Measurements from ENCODE around the gene AFAP1L2.

Gene AFAP1L2

DNA sequence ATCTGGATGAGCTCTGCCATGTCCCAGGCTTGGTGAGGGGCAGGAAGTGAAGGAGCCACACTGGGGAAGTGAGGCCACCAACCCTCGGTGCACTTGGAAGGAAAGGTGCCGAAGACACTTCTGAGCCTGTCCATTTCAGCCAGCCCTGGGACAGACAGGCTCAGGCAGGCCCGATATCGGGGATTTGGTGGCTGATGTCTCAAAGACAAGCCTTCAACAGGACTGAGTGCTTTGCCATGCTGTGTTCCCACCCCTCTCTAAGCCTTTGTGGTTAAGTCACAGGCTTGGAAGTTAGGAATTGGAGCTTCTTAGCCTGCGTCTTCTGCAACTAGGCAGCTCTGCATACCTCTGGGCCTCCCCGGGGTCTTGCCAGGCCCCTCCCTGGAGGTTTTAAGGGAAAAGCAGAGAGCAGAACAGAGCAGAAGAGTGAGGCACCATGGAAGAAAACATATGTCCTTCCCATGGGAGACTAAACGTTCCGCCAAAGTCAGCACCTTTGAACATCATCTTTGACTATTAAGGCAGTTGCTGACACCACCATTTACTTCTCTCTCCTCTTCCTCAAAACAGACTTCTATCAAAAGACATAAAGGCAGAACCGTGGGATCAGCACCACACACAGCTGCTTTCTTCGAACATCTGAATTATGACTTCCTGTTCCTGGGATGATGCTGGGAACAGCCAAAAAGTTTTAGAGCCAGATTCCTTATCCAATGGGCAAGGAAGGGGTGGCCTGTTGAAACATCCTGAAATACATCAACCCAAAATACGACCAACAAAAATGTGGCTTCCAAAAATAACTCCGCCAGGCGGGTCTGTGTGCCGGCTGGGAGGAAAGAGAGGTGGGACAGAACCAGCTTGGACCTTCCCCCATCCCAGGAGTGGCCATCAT lies 71.8 kb downstream of the AFAP1L2 start:
- H3K27me3 ChIP-seq (ENCODE audit: low read length) = no peaks in the 10 kb centered on the region
- H4K20me1 ChIP-seq (ENCODE audit: low read depth, low read length) = no peaks in the 10 kb centered on the region
- H3K9ac ChIP-seq (ENCODE audit: low read length) = no peak overlapping the region
- H3K9me3 ChIP-seq (ENCODE audit: insufficient read depth, low read length) = no peaks in the 10 kb centered on the region
- H2AFZ ChIP-seq (ENCODE audit: low read depth, low read length, severe bottlenecking) = no peak overlapping the region
- H3K4me2 ChIP-seq (ENCODE audit: low read depth, low read length, poor library complexity, severe bottlenecking) = no peak overlapping the region
- no peak overlapping the region for H3K27ac ChIP-seq (ENCODE audit: low read depth, low read length)
- H3K36me3 ChIP-seq (ENCODE audit: low read length) = no peaks in the 10 kb centered on the region
- no peaks in the 10 kb centered on the region for H3K9me2 ChIP-seq (replicated peaks; ENCODE audit: insufficient read depth, low read length)
- no peak overlapping the region for H3K4me3 ChIP-seq (ENCODE audit: insufficient read depth, low read length, poor library complexity, severe bottlenecking)
- TF ChIP-seq, protein P1, sequence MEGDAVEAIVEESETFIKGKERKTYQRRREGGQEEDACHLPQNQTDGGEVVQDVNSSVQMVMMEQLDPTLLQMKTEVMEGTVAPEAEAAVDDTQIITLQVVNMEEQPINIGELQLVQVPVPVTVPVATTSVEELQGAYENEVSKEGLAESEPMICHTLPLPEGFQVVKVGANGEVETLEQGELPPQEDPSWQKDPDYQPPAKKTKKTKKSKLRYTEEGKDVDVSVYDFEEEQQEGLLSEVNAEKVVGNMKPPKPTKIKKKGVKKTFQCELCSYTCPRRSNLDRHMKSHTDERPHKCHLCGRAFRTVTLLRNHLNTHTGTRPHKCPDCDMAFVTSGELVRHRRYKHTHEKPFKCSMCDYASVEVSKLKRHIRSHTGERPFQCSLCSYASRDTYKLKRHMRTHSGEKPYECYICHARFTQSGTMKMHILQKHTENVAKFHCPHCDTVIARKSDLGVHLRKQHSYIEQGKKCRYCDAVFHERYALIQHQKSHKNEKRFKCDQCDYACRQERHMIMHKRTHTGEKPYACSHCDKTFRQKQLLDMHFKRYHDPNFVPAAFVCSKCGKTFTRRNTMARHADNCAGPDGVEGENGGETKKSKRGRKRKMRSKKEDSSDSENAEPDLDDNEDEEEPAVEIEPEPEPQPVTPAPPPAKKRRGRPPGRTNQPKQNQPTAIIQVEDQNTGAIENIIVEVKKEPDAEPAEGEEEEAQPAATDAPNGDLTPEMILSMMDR (IDR thresholded peaks at IDR 0.05; ENCODE audit: insufficient read depth, low read length, poor library complexity, severe bottlenecking) = no peak
- no peaks in the 10 kb centered on the region for H3K79me2 ChIP-seq (ENCODE audit: insufficient read depth, low read length)
- H3F3A ChIP-seq (ENCODE audit: insufficient read depth) = no peaks in the 10 kb centered on the region

DNA sequence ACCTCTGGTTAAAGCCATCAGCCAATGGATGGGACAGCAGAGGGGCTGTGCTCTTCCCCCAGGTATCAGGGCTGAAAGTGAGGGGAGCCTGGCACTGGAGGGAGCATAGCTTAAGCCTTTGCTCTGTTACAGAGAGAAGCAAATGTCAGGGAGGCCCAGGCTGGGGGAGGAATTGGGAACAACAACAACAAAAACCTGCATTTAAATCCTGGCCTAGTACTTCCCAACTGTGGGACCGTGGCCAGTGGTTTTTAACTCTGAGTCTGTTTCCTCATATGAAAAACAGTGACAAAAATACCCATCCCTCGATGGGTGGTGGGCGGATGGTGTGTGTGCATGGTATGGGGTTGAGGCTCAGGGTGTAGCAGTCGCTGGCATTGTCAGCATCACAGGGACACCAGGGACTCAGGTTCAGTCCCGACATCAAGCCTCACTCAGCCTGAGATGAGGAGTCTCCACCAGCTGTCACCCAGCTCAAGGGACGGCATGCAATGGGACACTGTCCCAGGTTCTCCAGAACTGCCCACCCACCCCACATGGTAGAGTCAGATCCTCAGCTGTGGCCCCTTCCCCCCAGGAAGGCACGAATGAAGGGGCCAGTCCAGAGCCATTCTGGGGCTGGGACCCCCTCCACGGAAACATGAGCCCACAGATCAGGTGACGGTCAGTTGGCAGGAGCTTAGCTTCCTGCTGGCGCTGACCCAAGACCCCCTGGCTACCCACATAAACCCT lies 74.5 kb downstream of the AFAP1L2 start:
- Histone ChIP-seq H3K27me3 (ENCODE audit: low read length) (no peaks in the 10 kb centered on the region), H3K4me2 (ENCODE audit: low read depth, low read length, poor library complexity, severe bottlenecking) (no peak overlapping the region), H3K79me2 (ENCODE audit: insufficient read depth, low read length) (no peaks in the 10 kb centered on the region), H3K9me3 (ENCODE audit: insufficient read depth, low read length) (no peaks in the 10 kb centered on the region), H2AFZ (ENCODE audit: low read depth, low read length, severe bottlenecking) (no peak overlapping the region), H3K9me2 (replicated peaks; ENCODE audit: insufficient read depth, low read length) (no peaks in the 10 kb centered on the region), H4K20me1 (ENCODE audit: low read depth, low read length) (no peaks in the 10 kb centered on the region), H3F3A (ENCODE audit: insufficient read depth) (no peaks in the 10 kb centered on the region), H3K27ac (ENCODE audit: low read depth, low read length) (no peak overlapping the region), H3K9ac (ENCODE audit: low read length) (no peak overlapping the region), H3K36me3 (ENCODE audit: low read length) (no peaks in the 10 kb centered on the region), H3K4me3 (ENCODE audit: insufficient read depth, low read length, poor library complexity, severe bottlenecking) (no peak overlapping the region)
- no peak for TF ChIP-seq EZH2phosphoT487 (conservative IDR thresholded peaks at IDR 0.05; ENCODE audit: low read length)

DNA sequence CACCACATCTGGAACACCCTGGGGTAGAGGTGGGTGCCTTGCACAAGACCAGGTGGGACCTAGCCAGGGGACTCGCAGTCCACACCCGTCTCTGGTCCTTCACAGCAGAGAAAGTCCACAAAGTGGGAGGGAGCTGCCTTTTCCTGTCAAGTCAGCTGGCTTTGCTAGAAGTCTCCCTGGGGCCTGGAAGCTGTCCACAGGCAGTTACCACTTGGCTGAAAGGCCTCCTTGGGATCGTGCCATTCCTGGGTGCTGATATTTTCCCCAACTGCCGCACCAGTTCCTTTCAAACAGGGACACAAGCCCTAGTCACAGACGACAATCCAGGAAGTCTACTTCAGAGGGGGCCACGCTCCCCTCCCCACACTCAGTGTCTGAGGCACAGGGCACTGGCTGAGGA lies 75.4 kb downstream of the AFAP1L2 start:
- Histone ChIP-seq H3K36me3 (ENCODE audit: low read length) (no peaks in the 10 kb centered on the region), H3K27ac (ENCODE audit: low read depth, low read length) (no peak overlapping the region), H3K4me3 (ENCODE audit: insufficient read depth, low read length, poor library complexity, severe bottlenecking) (no peak overlapping the region), H3K79me2 (ENCODE audit: insufficient read depth, low read length) (no peaks in the 10 kb centered on the region), H3K4me2 (ENCODE audit: low read depth, low read length, poor library complexity, severe bottlenecking) (no peak overlapping the region), H3K9me2 (replicated peaks; ENCODE audit: insufficient read depth, low read length) (no peaks in the 10 kb centered on the region), H3K27me3 (ENCODE audit: low read length) (no peaks in the 10 kb centered on the region), H4K20me1 (ENCODE audit: low read depth, low read length) (no peaks in the 10 kb centered on the region), H3K9ac (ENCODE audit: low read length) (no peak overlapping the region), H3F3A (ENCODE audit: insufficient read depth) (no peaks in the 10 kb centered on the region), H3K9me3 (ENCODE audit: insufficient read depth, low read length) (no peaks in the 10 kb centered on the region), H2AFZ (ENCODE audit: low read depth, low read length, severe bottlenecking) (no peak overlapping the region)
- TF ChIP-seq EZH2phosphoT487 (conservative IDR thresholded peaks at IDR 0.05; ENCODE audit: low read length) = no peak
- TF ChIP-seq, protein P1 (IDR thresholded peaks at IDR 0.05; ENCODE audit: insufficient read depth, low read length, poor library complexity, severe bottlenecking) = no peak

DNA sequence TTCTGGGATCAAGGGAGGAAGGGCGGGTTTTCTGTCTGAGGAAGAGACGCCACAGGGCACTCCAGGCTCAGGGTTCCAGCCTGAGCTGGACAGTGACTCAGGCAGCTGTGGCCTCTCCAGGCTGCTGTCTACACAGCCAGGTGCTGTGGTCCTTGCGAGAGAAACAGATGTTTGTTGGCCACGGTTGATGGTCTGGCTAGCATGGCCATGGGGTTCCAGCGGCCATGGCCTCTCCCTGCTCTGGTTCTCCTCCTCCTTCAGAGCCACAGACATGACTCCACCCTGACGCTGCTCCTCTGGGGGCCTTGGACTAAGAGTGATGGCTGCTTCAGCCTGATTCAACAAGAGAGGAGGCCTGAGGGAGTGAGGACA lies 75.9 kb downstream of the AFAP1L2 start:
- Histone ChIP-seq H3K27ac (ENCODE audit: low read depth, low read length) (no peak overlapping the region), H3K9me3 (ENCODE audit: insufficient read depth, low read length) (no peaks in the 10 kb centered on the region), H3K4me3 (ENCODE audit: insufficient read depth, low read length, poor library complexity, severe bottlenecking) (no peak overlapping the region), H3K9me2 (replicated peaks; ENCODE audit: insufficient read depth, low read length) (no peaks in the 10 kb centered on the region), H3K27me3 (ENCODE audit: low read length) (no peaks in the 10 kb centered on the region), H3K79me2 (ENCODE audit: insufficient read depth, low read length) (no peaks in the 10 kb centered on the region), H4K20me1 (ENCODE audit: low read depth, low read length) (no peaks in the 10 kb centered on the region), H3K36me3 (ENCODE audit: low read length) (no peaks in the 10 kb centered on the region), H2AFZ (ENCODE audit: low read depth, low read length, severe bottlenecking) (no peak overlapping the region), H3F3A (ENCODE audit: insufficient read depth) (no peaks in the 10 kb centered on the region), H3K9ac (ENCODE audit: low read length) (no peak overlapping the region), H3K4me2 (ENCODE audit: low read depth, low read length, poor library complexity, severe bottlenecking) (no peak overlapping the region)
- TF ChIP-seq, protein P1 (IDR thresholded peaks at IDR 0.05; ENCODE audit: insufficient read depth, low read length, poor library complexity, severe bottlenecking) = no peak
- TF ChIP-seq EZH2phosphoT487 (conservative IDR thresholded peaks at IDR 0.05; ENCODE audit: low read length) = no peak

All from SU-DHL-6 (cell line).